Naive thymus-derived CD4-positive, alpha-beta T cell (primary cell): ENCODE measurements around the gene SHISA9. TPM values are rescaled to one million over a fixed set of nuclear protein-coding genes. Genes with fewer than 3 reads are reported as not detected.

ENCODE experiments used
- ATAC-seq: fragments of 150-1000 bp; cut with Tn5 transposase; 2 replicates; pipeline ENCODE4 v1.10.0; 2021; ENCODE audit warnings: mild to moderate bottlenecking, moderate library complexity
- CTCF ChIA-PET: fragments of 350-600 bp; sonication (Branson Sonifier 250); formaldehyde crosslinking; loops from one replicate; lab custom pipeline; 2021; ENCODE audit warnings: antibody characterized with exemption; lab: Charles Lee
- POLR2A ChIA-PET: fragments of 350-600 bp; sonication (Branson Sonifier 250); formaldehyde crosslinking; loops from one replicate; lab custom pipeline; 2021; ENCODE audit warnings: antibody characterized with exemption, inconsistent platforms; lab: Charles Lee
- DNase-seq, 9 donors: peaks; one replicate each; pipeline versions ENCODE4 v3.0.0 to v3.0.0-alpha.2; 2020 to 2022; ENCODE audit warnings: mixed read lengths in 1 of 9
- H3K27ac ChIP-seq: one replicate; pipeline ENCODE4 v1.7.0; 2013; ENCODE audit warnings: mild to moderate bottlenecking, low read depth, low read length, moderate library complexity
- H3K27me3 ChIP-seq, 2 donors: one replicate each; pipeline ENCODE4 v1.7.0; 2013; ENCODE audit warnings: low read length in 2 of 2, mild to moderate bottlenecking in 2 of 2, moderate library complexity in 2 of 2; ENCODE audit not compliant: control insufficient read depth in 2 of 2, insufficient read depth in 2 of 2
- H3K36me3 ChIP-seq, 3 experiments: 1 replicate in 2 of 3; 2 replicates in 1 of 3; pipeline ENCODE4 v1.7.0; 2013; ENCODE audit warnings: low read length in 3 of 3, mild to moderate bottlenecking in 3 of 3, moderate library complexity in 1 of 3; ENCODE audit not compliant: insufficient read depth in 3 of 3, control insufficient read depth in 2 of 3
- H3K4me1 ChIP-seq, 2 donors: one replicate each; pipeline ENCODE4 v1.7.0; 2013; ENCODE audit warnings: low read length in 2 of 2, mild to moderate bottlenecking in 2 of 2, moderate library complexity in 1 of 2; ENCODE audit not compliant: control insufficient read depth in 2 of 2, insufficient read depth in 2 of 2
- H3K4me3 ChIP-seq: 2 replicates; pipeline ENCODE4 v1.7.0; 2013; ENCODE audit warnings: mild to moderate bottlenecking, low read length
- H3K9me3 ChIP-seq, 3 experiments: 1 replicate in 2 of 3; 2 replicates in 1 of 3; pipeline ENCODE4 v1.7.0; 2013; ENCODE audit warnings: low read length in 3 of 3; ENCODE audit not compliant: control insufficient read depth in 2 of 3
- H3K27ac Mint-ChIP-seq, 9 donors: one replicate each; pipeline ENCODE4 v1.8.0; 2020 to 2022; ENCODE audit warnings: mixed read lengths in 9 of 9, mild to moderate bottlenecking in 8 of 9, moderate library complexity in 5 of 9, inconsistent platforms in 2 of 9
- H3K27me3 Mint-ChIP-seq, 5 donors: one replicate each; pipeline ENCODE4 v1.8.0; 2021 to 2022; ENCODE audit warnings: mixed read lengths in 5 of 5, mild to moderate bottlenecking in 1 of 5
- H3K36me3 Mint-ChIP-seq, 5 donors: one replicate each; pipeline ENCODE4 v1.8.0; 2020 to 2022; ENCODE audit warnings: mixed read lengths in 5 of 5, mild to moderate bottlenecking in 3 of 5, inconsistent platforms in 1 of 5
- H3K4me1 Mint-ChIP-seq, 7 donors: one replicate each; pipeline ENCODE4 v1.8.0; 2020 to 2022; ENCODE audit warnings: mixed read lengths in 7 of 7, mild to moderate bottlenecking in 3 of 7, inconsistent platforms in 1 of 7
- H3K4me3 Mint-ChIP-seq, 10 donors: one replicate each; pipeline ENCODE4 v1.8.0; 2020 to 2022; ENCODE audit warnings: mild to moderate bottlenecking in 10 of 10, mixed read lengths in 10 of 10, moderate library complexity in 6 of 10, inconsistent platforms in 2 of 10
- H3K9me3 Mint-ChIP-seq, 11 donors: one replicate each; pipeline ENCODE4 v1.8.0; 2020 to 2022; ENCODE audit warnings: mixed read lengths in 11 of 11, mild to moderate bottlenecking in 4 of 11, inconsistent platforms in 1 of 11, moderate library complexity in 1 of 11
- intact Hi-C, 2 donors: fragments of 100-400 bp; cut with micrococcal nuclease; formaldehyde crosslinking; loops; one replicate each; pipeline ENCODE4 v1.15.1; 2023
- polyA plus RNA-seq, 2 donors: library from polyadenylated mRNA; unstranded; fragments of 300-500 nt; fragmentation: Illumina TruSeq; gene quantifications; one replicate each; pipeline ENCODE4 v1.2.3, GENCODE V29; 2021
- total RNA-seq, 6 experiments: library from RNA in 5 of 6; stranded (reverse) in 5 of 6; gene quantifications; 1 replicate in 5 of 6; 2 replicates in 1 of 6; pipeline ENCODE4 v1.2.3 and lab custom pipeline; 2021 to 2026

The SHISA9 gene
- total and polyA plus RNA-seq, 7 experiments from 2014 or later: 0.05 TPM; not detected in 6

DNA sequence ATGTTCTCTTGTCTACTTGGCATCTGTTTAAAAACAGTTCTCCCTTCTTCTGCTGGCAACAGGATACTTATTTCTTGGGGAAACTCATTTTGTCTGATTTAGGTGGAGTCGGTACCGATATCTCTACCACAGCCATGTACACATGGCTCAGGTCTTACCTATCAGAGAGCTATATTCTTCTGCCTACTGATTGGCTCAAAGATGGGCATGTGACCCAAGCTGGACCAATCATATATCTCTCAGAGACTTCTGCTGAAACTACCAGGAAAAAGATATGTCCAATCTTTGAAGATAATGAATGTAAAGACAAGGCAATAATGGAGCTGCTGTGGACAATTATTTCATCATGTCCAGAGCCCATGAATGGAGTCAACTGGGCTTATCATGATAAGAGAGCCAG is 21.6 kb upstream of the SHISA9 start:
- Mint-ChIP-seq H3K27ac (no peak overlapping the region), H3K36me3 (peaks cover 0 to 3% (median 0%) of the 10 kb centered on the region in 5 donors), H3K9me3 (peaks cover 0 to 11% (median 2%) of the 10 kb centered on the region in 11 donors), H3K4me1 (no peaks in the 10 kb centered on the region), H3K4me3 (no peak overlapping the region), H3K27me3 (peaks cover 2 to 21% (median 11%) of the 10 kb centered on the region in 5 donors)
- intact Hi-C loops: no loop called here
- CTCF ChIA-PET: no interaction called here
- Histone ChIP-seq H3K9me3 (no peaks in the 10 kb centered on the region), H3K4me3 (no peak overlapping the region), H3K27me3 (no peaks in the 10 kb centered on the region), H3K36me3 (no peaks in the 10 kb centered on the region), H3K27ac (no peak overlapping the region), H3K4me1 (no peaks in the 10 kb centered on the region)
- DNase-seq: no peak
- ATAC-seq: no peak
- POLR2A ChIA-PET: no interaction called here

GRCh38 chr16:12881182-12881581 is 20.2 kb upstream of the SHISA9 start:
- DNase-seq (no peak), ATAC-seq (no peak)
- H3K27ac Mint-ChIP-seq: no peak overlapping the region
- Histone ChIP-seq H3K36me3 (no peaks in the 10 kb centered on the region), H3K9me3 (no peaks in the 10 kb centered on the region), H3K27me3 (no peaks in the 10 kb centered on the region), H3K27ac (no peak overlapping the region), H3K4me3 (no peak overlapping the region), H3K4me1 (no peaks in the 10 kb centered on the region)
- intact Hi-C loops: no loop called here
- H3K9me3 Mint-ChIP-seq: peaks cover 0 to 11% (median 2%) of the 10 kb centered on the region in 11 donors
- H3K36me3 Mint-ChIP-seq: peaks cover 0 to 3% (median 0%) of the 10 kb centered on the region in 5 donors
- peaks cover 2 to 18% (median 15%) of the 10 kb centered on the region in 5 donors for H3K27me3 Mint-ChIP-seq
- POLR2A ChIA-PET: no interaction called here
- CTCF ChIA-PET: no interaction called here
- H3K4me3 Mint-ChIP-seq: no peak overlapping the region
- no peaks in the 10 kb centered on the region for H3K4me1 Mint-ChIP-seq

GRCh38 chr16:12881740-12882139 is 19.7 kb upstream of the SHISA9 start:
- POLR2A ChIA-PET: no interaction called here
- H3K4me1 Mint-ChIP-seq: no peaks in the 10 kb centered on the region
- H3K27me3 Mint-ChIP-seq: peaks cover 0 to 18% (median 15%) of the 10 kb centered on the region in 5 donors
- CTCF ChIA-PET: no interaction called here
- intact Hi-C loops: no loop called here
- H3K4me3 Mint-ChIP-seq: no peak overlapping the region
- H3K9me3 Mint-ChIP-seq: peaks cover 0 to 11% (median 2%) of the 10 kb centered on the region in 11 donors
- H3K27ac Mint-ChIP-seq: no peak overlapping the region
- no peaks in the 10 kb centered on the region for H3K27me3 ChIP-seq
- H3K36me3 ChIP-seq: no peaks in the 10 kb centered on the region
- peaks cover 0 to 3% (median 0%) of the 10 kb centered on the region in 5 donors for H3K36me3 Mint-ChIP-seq
- no peaks in the 10 kb centered on the region for H3K9me3 ChIP-seq
- H3K27ac ChIP-seq: no peak overlapping the region
- no peaks in the 10 kb centered on the region for H3K4me1 ChIP-seq
- no peak overlapping the region for H3K4me3 ChIP-seq
- no peak for DNase-seq
- ATAC-seq: no peak

GRCh38 chr16:12885742-12886141 is 15.7 kb upstream of the SHISA9 start:
- no peak overlapping the region for H3K27ac Mint-ChIP-seq
- H3K4me1 ChIP-seq: no peaks in the 10 kb centered on the region
- DNase-seq: no peak
- H3K9me3 ChIP-seq: no peaks in the 10 kb centered on the region
- H3K36me3 Mint-ChIP-seq: peaks cover 0 to 3% (median 0%) of the 10 kb centered on the region in 5 donors
- no peaks in the 10 kb centered on the region for H3K36me3 ChIP-seq
- H3K9me3 Mint-ChIP-seq: peaks cover 0 to 6% (median 2%) of the 10 kb centered on the region in 11 donors
- no peaks in the 10 kb centered on the region for H3K4me1 Mint-ChIP-seq
- peaks cover 5 to 25% (median 15%) of the 10 kb centered on the region in 5 donors for H3K27me3 Mint-ChIP-seq
- ChIA-PET CTCF (no interaction called here), POLR2A (no interaction called here)
- intact Hi-C loops: no loop called here
- no peaks in the 10 kb centered on the region for H3K27me3 ChIP-seq
- ATAC-seq: no peak
- H3K4me3 ChIP-seq: no peak overlapping the region
- H3K27ac ChIP-seq: no peak overlapping the region
- no peak overlapping the region for H3K4me3 Mint-ChIP-seq

DNA sequence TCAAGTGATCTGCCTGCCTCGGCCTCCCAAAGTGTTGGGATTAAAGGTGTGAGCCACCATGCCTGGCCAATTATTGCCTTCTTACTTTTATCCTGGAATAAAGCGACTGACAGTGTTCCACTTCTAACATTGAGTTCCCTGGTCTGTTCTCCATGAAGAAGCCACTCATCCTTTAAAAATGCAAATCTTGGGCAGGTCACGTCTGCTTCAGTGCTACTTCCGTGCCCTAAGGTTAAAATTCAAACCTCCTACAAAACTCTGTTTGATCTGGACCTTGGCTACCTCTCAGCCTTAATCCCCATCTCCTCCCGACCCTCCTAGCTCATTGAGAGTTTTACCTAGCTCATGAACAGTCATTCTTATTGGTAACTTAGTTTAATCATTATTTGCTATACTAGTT is 9.6 kb upstream of the SHISA9 start:
- no peak overlapping the region for H3K4me3 ChIP-seq
- Mint-ChIP-seq H3K27me3 (peaks cover 8 to 37% (median 32%) of the 10 kb centered on the region in 5 donors), H3K4me3 (no peak overlapping the region), H3K27ac (no peak overlapping the region), H3K36me3 (peaks cover 0 to 3% (median 0%) of the 10 kb centered on the region in 5 donors), H3K4me1 (peaks cover 0 to 1% (median 0%) of the 10 kb centered on the region in 7 donors), H3K9me3 (peaks cover 0 to 7% (median 0%) of the 10 kb centered on the region in 11 donors)
- no peak for DNase-seq
- POLR2A ChIA-PET: no interaction called here
- H3K4me1 ChIP-seq: no peaks in the 10 kb centered on the region
- no peak overlapping the region for H3K27ac ChIP-seq
- H3K9me3 ChIP-seq: no peaks in the 10 kb centered on the region
- no peak for ATAC-seq
- no peaks in the 10 kb centered on the region for H3K27me3 ChIP-seq
- CTCF ChIA-PET: no interaction called here
- no peaks in the 10 kb centered on the region for H3K36me3 ChIP-seq
- intact Hi-C loops: no loop called here

- Mint-ChIP-seq H3K36me3 (no peaks in the 10 kb centered on the region), H3K4me1 (peaks cover 0 to 1% (median 0%) of the 10 kb centered on the region in 7 donors), H3K4me3 (no peak overlapping the region), H3K9me3 (peaks cover 0 to 7% (median 0%) of the 10 kb centered on the region in 11 donors), H3K27me3 (peaks cover 16 to 35% (median 25%) of the 10 kb centered on the region in 5 donors), H3K27ac (no peak overlapping the region)
- DNase-seq (no peak), ATAC-seq (no peak)
- CTCF ChIA-PET: no interaction called here
- no peak overlapping the region for H3K27ac ChIP-seq
- H3K36me3 ChIP-seq: no peaks in the 10 kb centered on the region
- H3K9me3 ChIP-seq: no peaks in the 10 kb centered on the region
- intact Hi-C loops: no loop called here
- H3K27me3 ChIP-seq: no peaks in the 10 kb centered on the region
- no peak overlapping the region for H3K4me3 ChIP-seq
- POLR2A ChIA-PET: no interaction called here
- H3K4me1 ChIP-seq: no peaks in the 10 kb centered on the region
Measured at GRCh38 chr16:12893050-12893750, 8.2 kb upstream of the SHISA9 start.

- Histone ChIP-seq H3K9me3 (no peaks in the 10 kb centered on the region), H3K4me1 (no peaks in the 10 kb centered on the region), H3K36me3 (no peaks in the 10 kb centered on the region), H3K27ac (no peak overlapping the region), H3K4me3 (no peak overlapping the region), H3K27me3 (no peaks in the 10 kb centered on the region)
- no peak overlapping the region for H3K27ac Mint-ChIP-seq
- H3K4me1 Mint-ChIP-seq: peaks cover 0 to 4% (median 0%) of the 10 kb centered on the region in 7 donors
- no peak for DNase-seq
- intact Hi-C loops: no loop called here
- POLR2A ChIA-PET: no interaction called here
- H3K27me3 Mint-ChIP-seq: peaks cover 39 to 50% (median 46%) of the 10 kb centered on the region in 5 donors
- CTCF ChIA-PET: no interaction called here
- H3K4me3 Mint-ChIP-seq: no peak overlapping the region
- peaks cover 0 to 3% (median 0%) of the 10 kb centered on the region in 5 donors for H3K36me3 Mint-ChIP-seq
- H3K9me3 Mint-ChIP-seq: peaks cover 0 to 7% (median 0%) of the 10 kb centered on the region in 11 donors
- ATAC-seq: no peak
Measured at GRCh38 chr16:12896562-12896961, 4.8 kb upstream of the SHISA9 start.
